ENCODE results near the gene LEP.

DNA sequence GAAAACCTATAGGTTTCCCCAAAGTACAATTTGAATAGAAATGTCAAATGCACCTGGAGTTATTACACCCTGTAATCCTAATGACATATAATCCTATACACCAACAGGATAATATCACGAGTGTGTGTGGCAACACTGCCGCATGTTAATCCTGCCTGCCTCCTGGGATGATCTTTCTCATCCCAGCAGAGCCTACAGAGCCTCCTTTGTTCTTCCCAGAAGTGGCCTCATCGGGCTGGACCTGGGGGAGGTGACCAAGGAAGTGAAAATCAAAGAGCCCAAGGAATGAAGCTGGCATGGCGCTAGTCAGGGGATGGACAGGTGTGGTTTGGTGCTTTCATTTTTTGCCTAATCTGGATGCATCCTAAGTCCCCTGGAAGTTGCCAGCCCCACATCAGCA, 29.5 kb upstream of the LEP start:
- TF ChIP-seq EZH2 (IDR thresholded peaks at IDR 0.05) (no peak), POLR2AphosphoS5 (IDR thresholded peaks at IDR 0.05; ENCODE audit: borderline replicate concordance, low read depth, low read length) (no peak)

All from SK-N-MC (cell line).